GM18526 (cell line): Measurements from ENCODE around the gene ARID1B.

ENCODE experiments used
- POLR2A ChIP-seq: IDR thresholded peaks from 3 replicates; pipeline ENCODE4 v1.6.1; 2011; ENCODE audit not compliant: insufficient read length; ENCODE audit errors: extremely low read depth

ARID1B gene

GRCh38 chr6:157218371-157219198 is 441.4 kb downstream of the ARID1B start:
- no peak for TF ChIP-seq POLR2A

GRCh38 chr6:157219201-157220200 is 442.3 kb downstream of the ARID1B start:
- no peak for TF ChIP-seq POLR2A

- no peak for TF ChIP-seq POLR2A
Observed at GRCh38 chr6:157220485-157220884, 443.3 kb downstream of the ARID1B start.

GRCh38 chr6:157221049-157221816 is 444.1 kb downstream of the ARID1B start:
- no peak for TF ChIP-seq POLR2A

- no peak for TF ChIP-seq POLR2A
Observed at GRCh38 chr6:157221817-157222175, 444.6 kb downstream of the ARID1B start.

- no peak for TF ChIP-seq POLR2A
Observed at GRCh38 chr6:157222201-157222981, 445.2 kb downstream of the ARID1B start.

- no peak for TF ChIP-seq POLR2A
Observed at GRCh38 chr6:157223021-157223430, 445.8 kb downstream of the ARID1B start.

- no peak for TF ChIP-seq POLR2A
Observed at GRCh38 chr6:157223511-157223910, 446.3 kb downstream of the ARID1B start.

- no peak for TF ChIP-seq POLR2A
Observed at GRCh38 chr6:157224178-157224950, 447.2 kb downstream of the ARID1B start.

- TF ChIP-seq POLR2A, result no peak
Observed at GRCh38 chr6:157224951-157225574, 447.9 kb downstream of the ARID1B start.

- no peak for TF ChIP-seq POLR2A
Observed at GRCh38 chr6:157225575-157225995, 448.4 kb downstream of the ARID1B start.

GRCh38 chr6:157226026-157226625 is 448.9 kb downstream of the ARID1B start:
- no peak for TF ChIP-seq POLR2A

GRCh38 chr6:157226761-157227160 is 449.6 kb downstream of the ARID1B start:
- TF ChIP-seq POLR2A, result no peak
